PC-9 (cell line): ENCODE data around the gene ARPC5.

Source experiments
- CTCF ChIP-seq: fragments of 200-600 bp; sonication (generic); conservative IDR thresholded peaks from 2 replicates; pipeline ENCODE4 v1.6.1; 2017; ENCODE audit warnings: mixed run types, antibody characterized with exemption, mild to moderate bottlenecking, moderate library complexity
- EZH2 ChIP-seq: fragments of 200-600 bp; sonication (generic); IDR thresholded peaks from 2 replicates; pipeline ENCODE4 v1.8.0; 2017; ENCODE audit warnings: antibody characterized with exemption, low read depth

GRCh38 chr1:183600634-183601033 lies 34.9 kb downstream of the ARPC5 start:
- no peak for TF ChIP-seq CTCF
- no peak for TF ChIP-seq EZH2
